ENCODE measurements around the gene PRUNE1. TPM values are rescaled to one million over a fixed set of nuclear protein-coding genes. Genes with fewer than 3 reads are reported as not detected.

Gene PRUNE1
- total and polyA plus RNA-seq, 2 experiments from 2014 or later: 51.6 to 52.2 TPM

GRCh38 chr1:150994248-150994647 is 14.0 kb upstream of the PRUNE1 start:
- H3K27ac ChIP-seq: peak overlapping the region; percentile 28
- no peaks in the 10 kb centered on the region for H3K4me1 ChIP-seq (ENCODE audit: low read depth)
- H3K36me3 ChIP-seq: no peaks in the 10 kb centered on the region
- no peaks in the 10 kb centered on the region for H3K9me3 ChIP-seq (ENCODE audit: low read depth)
- no peak for DNase-seq (ENCODE audit: low read depth in 1 of 2, low spot score in 1 of 2)
- no peak overlapping the region for H3K4me3 ChIP-seq
- no peak for TF ChIP-seq CTCF (IDR thresholded peaks at IDR 0.05; ENCODE audit: low read depth, low read length)
- H3K27me3 ChIP-seq: no peaks in the 10 kb centered on the region

GRCh38 chr1:150995460-150995859 is 12.8 kb upstream of the PRUNE1 start:
- TF ChIP-seq CTCF (IDR thresholded peaks at IDR 0.05; ENCODE audit: low read depth, low read length): no peak
- no peaks in the 10 kb centered on the region for H3K27me3 ChIP-seq
- DNase-seq (ENCODE audit: low read depth in 1 of 2, low spot score in 1 of 2): no peak
- no peaks in the 10 kb centered on the region for H3K4me1 ChIP-seq (ENCODE audit: low read depth)
- no peak overlapping the region for H3K27ac ChIP-seq
- no peak overlapping the region for H3K4me3 ChIP-seq
- peaks cover 5% of the 10 kb centered on the region for H3K36me3 ChIP-seq
- H3K9me3 ChIP-seq (ENCODE audit: low read depth): no peaks in the 10 kb centered on the region

GRCh38 chr1:150995896-150996295 is 12.4 kb upstream of the PRUNE1 start:
- H3K9me3 ChIP-seq (ENCODE audit: low read depth): no peaks in the 10 kb centered on the region
- TF ChIP-seq CTCF (IDR thresholded peaks at IDR 0.05; ENCODE audit: low read depth, low read length): peak; percentile 63
- H3K36me3 ChIP-seq: peaks cover 5% of the 10 kb centered on the region
- no peaks in the 10 kb centered on the region for H3K4me1 ChIP-seq (ENCODE audit: low read depth)
- H3K27me3 ChIP-seq: no peaks in the 10 kb centered on the region
- H3K27ac ChIP-seq: no peak overlapping the region
- peak; percentile 46 to 62 for DNase-seq (ENCODE audit: low read depth in 1 of 2, low spot score in 1 of 2)
- H3K4me3 ChIP-seq: no peak overlapping the region

GRCh38 chr1:150997126-150997872 is 10.9 kb upstream of the PRUNE1 start:
- DNase-seq (ENCODE audit: low read depth in 1 of 2, low spot score in 1 of 2): no peak
- H3K36me3 ChIP-seq: peaks cover 5% of the 10 kb centered on the region
- H3K4me1 ChIP-seq (ENCODE audit: low read depth): no peaks in the 10 kb centered on the region
- H3K27ac ChIP-seq: no peak overlapping the region
- H3K27me3 ChIP-seq: no peaks in the 10 kb centered on the region
- H3K9me3 ChIP-seq (ENCODE audit: low read depth): no peaks in the 10 kb centered on the region
- no peak overlapping the region for H3K4me3 ChIP-seq
- no peak for TF ChIP-seq CTCF (IDR thresholded peaks at IDR 0.05; ENCODE audit: low read depth, low read length)

GRCh38 chr1:150997949-150998348 is 10.3 kb upstream of the PRUNE1 start:
- no peak for DNase-seq (ENCODE audit: low read depth in 1 of 2, low spot score in 1 of 2)
- no peak for TF ChIP-seq CTCF (IDR thresholded peaks at IDR 0.05; ENCODE audit: low read depth, low read length)
- Histone ChIP-seq H3K27me3 (no peaks in the 10 kb centered on the region), H3K27ac (no peak overlapping the region), H3K9me3 (ENCODE audit: low read depth) (no peaks in the 10 kb centered on the region), H3K36me3 (peaks cover 5% of the 10 kb centered on the region), H3K4me3 (no peak overlapping the region), H3K4me1 (ENCODE audit: low read depth) (no peaks in the 10 kb centered on the region)

Data from cardiac muscle cell (in vitro differentiated cells and primary cell).